HepG2 (cell line): ENCODE data around the gene NEIL3. TPM values are rescaled to one million over a fixed set of nuclear protein-coding genes. Genes with fewer than 3 reads are reported as not detected.

Experiments used
- ATAC-seq: fragments of 200-7000 bp; cut with Tn5 transposase; 3 replicates; pipeline ENCODE4 v1.9.1; 2020; ENCODE audit warnings: mild to moderate bottlenecking, moderate library complexity
- BruUV-seq: library from RNA; stranded (reverse); fragments of 400-500 nt; replicated peaks from 2 replicates; lab custom pipeline; 2021; lab: Mats Ljungman, UMichigan
- CTCF ChIA-PET: fragments of 300-600 bp; formaldehyde crosslinking; extraction: SDS; loops from one replicate; lab custom pipeline; 2021; ENCODE audit warnings: low total read pairs, inconsistent platforms, low intra/inter-chr PET ratio; lab: Yijun Ruan, JAX
- POLR2A ChIA-PET: fragments of 350-600 bp; sonication (Branson Sonifier 250); formaldehyde crosslinking; loops from one replicate; lab custom pipeline; 2020; ENCODE audit warnings: antibody characterized with exemption, inconsistent platforms; lab: Yijun Ruan, JAX
- DNase-seq: peaks from one replicate; pipeline ENCODE4 v3.0.0-alpha.2; 2015; ENCODE audit warnings: low spot score
- FAIRE-seq: peaks from 3 replicates; lab custom pipeline; 2011; peaks lifted over from hg19 to GRCh38; lab: Jason Lieb, UNC
- H2AFZ ChIP-seq: one replicate; pipeline ENCODE4 v1.6.1; 2011; ENCODE audit warnings: low read length, inconsistent platforms
- H3K27ac ChIP-seq: fragments of 300-600 bp; 3 replicates; pipeline ENCODE4 v1.8.0; 2011; ENCODE audit warnings: mixed run types, mild to moderate bottlenecking, mixed read lengths, low read length, inconsistent platforms; ENCODE audit not compliant: insufficient read depth; ENCODE audit errors: extremely low read length
- H3K27me3 ChIP-seq, 2 experiments: fragments of 200-600 bp in 1 of 2; 2 replicates in 1 of 2; 3 replicates in 1 of 2; pipeline versions ENCODE4 v1.6.0 to v1.8.0; 2011; ENCODE audit warnings: low read length in 2 of 2, mild to moderate bottlenecking in 2 of 2, moderate library complexity in 2 of 2, inconsistent platforms in 1 of 2; ENCODE audit not compliant: insufficient read depth in 2 of 2, control insufficient read depth in 1 of 2
- H3K36me3 ChIP-seq, 2 experiments: fragments of 200-600 bp in 1 of 2; replicated peaks in 1 of 2; 2 replicates in 1 of 2; 3 replicates in 1 of 2; pipeline versions ENCODE4 v1.5.1 to v1.8.0; 2011; ENCODE audit warnings: low read length in 2 of 2, inconsistent platforms in 1 of 2; ENCODE audit not compliant: insufficient read depth in 2 of 2, control insufficient read depth in 1 of 2
- H3K4me1 ChIP-seq: 2 replicates; pipeline ENCODE4 v1.5.1; 2012; ENCODE audit warnings: low read length, inconsistent platforms; ENCODE audit not compliant: insufficient read depth
- H3K4me2 ChIP-seq: 2 replicates; pipeline ENCODE4 v1.6.0; 2011; ENCODE audit warnings: low read depth, low read length, inconsistent platforms
- H3K4me3 ChIP-seq, 3 experiments: fragments of 200-600 bp in 1 of 3; sonication (generic), shearing (Covaris generic) in 1 of 3; replicated peaks in 1 of 3; 2 replicates each; pipeline ENCODE4 v1.5.1; 2011 to 2016; ENCODE audit warnings: low read length in 3 of 3, inconsistent platforms in 2 of 3, low read depth in 2 of 3, mild to moderate bottlenecking in 2 of 3, control low read depth in 1 of 3, mixed read lengths in 1 of 3; ENCODE audit not compliant: insufficient read depth in 1 of 3
- H3K79me2 ChIP-seq: one replicate; pipeline ENCODE4 v1.6.1; 2011; ENCODE audit warnings: low read length, inconsistent platforms; ENCODE audit not compliant: insufficient read depth
- H3K9ac ChIP-seq: 2 replicates; pipeline ENCODE4 v1.6.0; 2011; ENCODE audit warnings: mild to moderate bottlenecking, low read depth, low read length, inconsistent platforms; ENCODE audit not compliant: insufficient read depth
- H3K9me3 ChIP-seq: 2 replicates; pipeline ENCODE4 v1.5.1; 2012; ENCODE audit warnings: mild to moderate bottlenecking, low read length
- H4K20me1 ChIP-seq: 2 replicates; pipeline ENCODE4 v1.6.0; 2011; ENCODE audit warnings: inconsistent platforms, mild to moderate bottlenecking, low read length, moderate library complexity; ENCODE audit not compliant: insufficient read depth
- MZF1 ChIP-seq: sonication (generic); formaldehyde crosslinking; IDR thresholded peaks from 2 replicates; pipeline ENCODE4 v1.8.1; 2023; ENCODE audit warnings: mild to moderate bottlenecking, missing genetic modification reagents, borderline replicate concordance
- SMAD9 ChIP-seq: sonication (generic); formaldehyde crosslinking; IDR thresholded peaks from 2 replicates; pipeline ENCODE4 v1.5.1; 2020; ENCODE audit warnings: mild to moderate bottlenecking, missing genetic modification reagents
- ZBTB38 ChIP-seq: sonication (generic); formaldehyde crosslinking; IDR thresholded peaks from 2 replicates; pipeline ENCODE4 v1.5.1; 2020; ENCODE audit warnings: mild to moderate bottlenecking, missing genetic modification reagents
- ZKSCAN8 ChIP-seq: IDR thresholded peaks from 2 replicates; pipeline ENCODE4 v1.6.1; 2016; ENCODE audit warnings: borderline replicate concordance, missing genetic modification reagents, missing compliant biosample characterization
- WGBS: methylation state at CpG from one replicate; pipeline ENCODE4 v1.1.6; 2017; ENCODE audit warnings: low lambda C conversion rate; 5-methylcytosine and 5-hydroxymethylcytosine counted together
- in situ Hi-C: cut with HindIII; loops from 2 replicates; pipeline ENCODE4 v1.10.0; 2017; ENCODE audit warnings: low pct_unique_long_range_greater_than_20kb; ENCODE audit not compliant: extremely low pct_ligation_motif_present
- intact Hi-C: fragments of 100-400 bp; cut with micrococcal nuclease; formaldehyde crosslinking; loops from one replicate; pipeline ENCODE4 v1.10.0; 2022; ENCODE audit not compliant: unreplicated experiment
- polyA plus RNA-seq, 8 experiments: library from polyadenylated mRNA; depleted of rRNA in 3 of 8; stranded (reverse) in 7 of 8; unstranded in 1 of 8; fragments of >200 nt; fragmentation: Illumina TruSeq in 4 of 8; extraction: Trizol in 4 of 8; gene quantifications; 2 replicates each; pipeline versions ENCODE4 v1.2.1 to v1.2.3, GENCODE V29; 2011 to 2016; ENCODE audit warnings: low read depth in 4 of 8, missing spikeins in 1 of 8, mixed read lengths in 1 of 8; ENCODE audit not compliant: insufficient read depth in 1 of 8
- total RNA-seq, 5 experiments: library from RNA; depleted of rRNA; stranded (reverse); fragments of >200 nt; fragmentation: Illumina TruSeq; extraction: Trizol; gene quantifications; 2 replicates each; pipeline ENCODE4 v1.2.3, GENCODE V29; 2016; ENCODE audit warnings: low read depth in 1 of 5
- TF ChIP-seq, protein P1 (sequence below): sonication (generic); formaldehyde crosslinking; IDR thresholded peaks from 2 replicates; pipeline ENCODE4 v1.4.0; 2020; ENCODE audit warnings: missing genetic modification reagents, mild to moderate bottlenecking, borderline replicate concordance
- TF ChIP-seq, protein P2 (sequence below): sonication (generic); formaldehyde crosslinking; IDR thresholded peaks from 2 replicates; pipeline ENCODE4 v1.4.0; 2020; ENCODE audit warnings: missing genetic modification reagents, mild to moderate bottlenecking, borderline replicate concordance
- TF ChIP-seq, protein P3 (sequence below): sonication (generic); formaldehyde crosslinking; IDR thresholded peaks from 2 replicates; pipeline ENCODE4 v1.4.0; 2020; ENCODE audit warnings: missing genetic modification reagents, borderline replicate concordance

The NEIL3 gene
- total and polyA plus RNA-seq, 2 of the 13 experiments (the other 11 are each of a cell fraction or from before 2014, with no cell fraction given), result 3.5 to 8.4 TPM

DNA sequence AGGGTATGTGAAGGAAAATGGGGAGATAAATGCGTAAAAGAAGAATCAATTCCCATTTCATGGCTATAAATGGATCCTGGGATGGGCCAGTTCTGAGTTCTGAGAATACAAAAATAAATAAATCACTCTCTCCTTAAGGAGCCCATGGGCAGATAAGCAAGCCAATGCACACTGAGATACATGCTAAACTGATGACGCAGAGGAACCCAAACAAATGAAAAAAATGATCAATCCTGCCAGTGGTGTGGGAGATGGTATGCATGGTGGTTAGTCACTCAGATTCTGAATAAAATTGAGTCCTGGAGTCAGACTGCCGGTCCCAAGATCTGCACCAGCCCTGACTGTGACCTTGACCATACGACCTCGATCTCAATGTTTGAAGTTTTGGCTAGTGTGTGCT lies 59.7 kb downstream of the NEIL3 start:
- TF ChIP-seq ZKSCAN8 (CRISPR knock-in tag) (no peak), SMAD9 (CRISPR knock-in tag) (no peak), MZF1 (CRISPR knock-in tag) (no peak), ZBTB38 (CRISPR knock-in tag) (no peak)
- TF ChIP-seq, protein P1, sequence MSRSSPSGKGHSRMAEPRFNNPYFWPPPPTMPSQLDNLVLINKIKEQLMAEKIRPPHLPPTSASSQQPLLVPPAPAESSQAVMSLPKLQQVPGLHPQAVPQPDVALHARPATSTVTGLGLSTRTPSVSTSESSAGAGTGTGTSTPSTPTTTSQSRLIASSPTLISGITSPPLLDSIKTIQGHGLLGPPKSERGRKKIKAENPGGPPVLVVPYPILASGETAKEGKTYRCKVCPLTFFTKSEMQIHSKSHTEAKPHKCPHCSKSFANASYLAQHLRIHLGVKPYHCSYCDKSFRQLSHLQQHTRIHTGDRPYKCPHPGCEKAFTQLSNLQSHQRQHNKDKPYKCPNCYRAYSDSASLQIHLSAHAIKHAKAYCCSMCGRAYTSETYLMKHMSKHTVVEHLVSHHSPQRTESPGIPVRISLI (CRISPR knock-in tag), result no peak
- TF ChIP-seq, protein P2, sequence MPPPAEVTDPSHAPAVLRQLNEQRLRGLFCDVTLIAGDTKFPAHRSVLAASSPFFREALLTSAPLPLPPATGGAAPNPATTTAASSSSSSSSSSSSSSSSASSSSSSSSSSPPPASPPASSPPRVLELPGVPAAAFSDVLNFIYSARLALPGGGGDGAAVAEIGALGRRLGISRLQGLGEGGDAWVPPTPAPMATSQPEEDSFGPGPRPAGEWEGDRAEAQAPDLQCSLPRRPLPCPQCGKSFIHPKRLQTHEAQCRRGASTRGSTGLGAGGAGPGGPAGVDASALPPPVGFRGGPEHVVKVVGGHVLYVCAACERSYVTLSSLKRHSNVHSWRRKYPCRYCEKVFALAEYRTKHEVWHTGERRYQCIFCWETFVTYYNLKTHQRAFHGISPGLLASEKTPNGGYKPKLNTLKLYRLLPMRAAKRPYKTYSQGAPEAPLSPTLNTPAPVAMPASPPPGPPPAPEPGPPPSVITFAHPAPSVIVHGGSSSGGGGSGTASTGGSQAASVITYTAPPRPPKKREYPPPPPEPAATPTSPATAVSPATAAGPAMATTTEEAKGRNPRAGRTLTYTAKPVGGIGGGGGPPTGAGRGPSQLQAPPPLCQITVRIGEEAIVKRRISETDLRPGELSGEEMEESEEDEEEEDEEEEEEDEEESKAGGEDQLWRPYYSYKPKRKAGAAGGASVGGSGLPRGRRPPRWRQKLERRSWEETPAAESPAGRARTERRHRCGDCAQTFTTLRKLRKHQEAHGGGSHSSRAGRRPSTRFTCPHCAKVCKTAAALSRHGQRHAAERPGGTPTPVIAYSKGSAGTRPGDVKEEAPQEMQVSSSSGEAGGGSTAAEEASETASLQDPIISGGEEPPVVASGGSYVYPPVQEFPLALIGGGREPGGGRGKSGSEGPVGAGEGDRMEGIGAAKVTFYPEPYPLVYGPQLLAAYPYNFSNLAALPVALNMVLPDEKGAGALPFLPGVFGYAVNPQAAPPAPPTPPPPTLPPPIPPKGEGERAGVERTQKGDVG (CRISPR knock-in tag), result no peak
- TF ChIP-seq, protein P3, sequence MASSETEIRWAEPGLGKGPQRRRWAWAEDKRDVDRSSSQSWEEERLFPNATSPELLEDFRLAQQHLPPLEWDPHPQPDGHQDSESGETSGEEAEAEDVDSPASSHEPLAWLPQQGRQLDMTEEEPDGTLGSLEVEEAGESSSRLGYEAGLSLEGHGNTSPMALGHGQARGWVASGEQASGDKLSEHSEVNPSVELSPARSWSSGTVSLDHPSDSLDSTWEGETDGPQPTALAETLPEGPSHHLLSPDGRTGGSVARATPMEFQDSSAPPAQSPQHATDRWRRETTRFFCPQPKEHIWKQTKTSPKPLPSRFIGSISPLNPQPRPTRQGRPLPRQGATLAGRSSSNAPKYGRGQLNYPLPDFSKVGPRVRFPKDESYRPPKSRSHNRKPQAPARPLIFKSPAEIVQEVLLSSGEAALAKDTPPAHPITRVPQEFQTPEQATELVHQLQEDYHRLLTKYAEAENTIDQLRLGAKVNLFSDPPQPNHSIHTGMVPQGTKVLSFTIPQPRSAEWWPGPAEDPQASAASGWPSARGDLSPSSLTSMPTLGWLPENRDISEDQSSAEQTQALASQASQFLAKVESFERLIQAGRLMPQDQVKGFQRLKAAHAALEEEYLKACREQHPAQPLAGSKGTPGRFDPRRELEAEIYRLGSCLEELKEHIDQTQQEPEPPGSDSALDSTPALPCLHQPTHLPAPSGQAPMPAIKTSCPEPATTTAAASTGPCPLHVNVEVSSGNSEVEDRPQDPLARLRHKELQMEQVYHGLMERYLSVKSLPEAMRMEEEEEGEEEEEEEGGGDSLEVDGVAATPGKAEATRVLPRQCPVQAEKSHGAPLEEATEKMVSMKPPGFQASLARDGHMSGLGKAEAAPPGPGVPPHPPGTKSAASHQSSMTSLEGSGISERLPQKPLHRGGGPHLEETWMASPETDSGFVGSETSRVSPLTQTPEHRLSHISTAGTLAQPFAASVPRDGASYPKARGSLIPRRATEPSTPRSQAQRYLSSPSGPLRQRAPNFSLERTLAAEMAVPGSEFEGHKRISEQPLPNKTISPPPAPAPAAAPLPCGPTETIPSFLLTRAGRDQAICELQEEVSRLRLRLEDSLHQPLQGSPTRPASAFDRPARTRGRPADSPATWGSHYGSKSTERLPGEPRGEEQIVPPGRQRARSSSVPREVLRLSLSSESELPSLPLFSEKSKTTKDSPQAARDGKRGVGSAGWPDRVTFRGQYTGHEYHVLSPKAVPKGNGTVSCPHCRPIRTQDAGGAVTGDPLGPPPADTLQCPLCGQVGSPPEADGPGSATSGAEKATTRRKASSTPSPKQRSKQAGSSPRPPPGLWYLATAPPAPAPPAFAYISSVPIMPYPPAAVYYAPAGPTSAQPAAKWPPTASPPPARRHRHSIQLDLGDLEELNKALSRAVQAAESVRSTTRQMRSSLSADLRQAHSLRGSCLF (CRISPR knock-in tag), result no peak
- Histone ChIP-seq H3K9me3 (no peaks in the 10 kb centered on the region), H3K4me3 (no peak overlapping the region), H3K27me3 (no peaks in the 10 kb centered on the region), H2AFZ (no peak overlapping the region), H3K4me1 (no peaks in the 10 kb centered on the region), H3K36me3 (no peaks in the 10 kb centered on the region), H3K4me2 (no peak overlapping the region), H3K79me2 (no peaks in the 10 kb centered on the region), H4K20me1 (no peaks in the 10 kb centered on the region), H3K27ac (no peak overlapping the region), H3K9ac (no peak overlapping the region)
- CTCF ChIA-PET, result no interaction called here
- 39% methylated on average over 4 of the region's 5 CpGs for WGBS
- DNase-seq (no peak), ATAC-seq (no peak), FAIRE-seq (no peak)
- intact Hi-C loops (no loop called here), in situ Hi-C loops (no loop called here)
- POLR2A ChIA-PET, result no interaction called here
- no TSS peak for BruUV-seq
